GM12878 (cell line): ENCODE data around the gene DYNC2LI1. TPM values are rescaled to one million over a fixed set of nuclear protein-coding genes. Genes with fewer than 3 reads are reported as not detected.

ENCODE experiments used
- ATAC-seq: fragments of 200-7000 bp; cut with Tn5 transposase; 3 replicates; pipeline ENCODE4 v1.9.1; 2020; ENCODE audit warnings: mild to moderate bottlenecking, moderate library complexity
- BruUV-seq: library from RNA; stranded (reverse); fragments of 400-500 nt; replicated peaks from 2 replicates; lab custom pipeline; 2021; lab: Mats Ljungman, UMichigan
- CTCF ChIA-PET: fragments of 300-600 bp; sonication (Branson Sonifier 250); formaldehyde crosslinking; extraction: SDS; loops from one replicate; lab custom pipeline; 2021; ENCODE audit warnings: inconsistent platforms; lab: Yijun Ruan, JAX
- POLR2A ChIA-PET: fragments of 350-600 bp; formaldehyde crosslinking; extraction: SDS; loops from one replicate; lab custom pipeline; 2021; ENCODE audit warnings: inconsistent platforms; lab: Charles Lee
- RAD21 ChIA-PET: fragments of 300-600 bp; sonication (Branson Sonifier 250); formaldehyde crosslinking; loops from one replicate; lab custom pipeline; 2023; ENCODE audit warnings: antibody characterized with exemption; ENCODE audit not compliant: unreplicated experiment; lab: Charles Lee
- SMC1A ChIA-PET: fragments of 300-600 bp; sonication (Branson Sonifier 250); formaldehyde crosslinking; loops from one replicate; lab custom pipeline; 2023; ENCODE audit not compliant: unreplicated experiment, uncharacterized antibody; lab: Charles Lee
- DNase-seq: peaks from one replicate; pipeline ENCODE4 v3.0.0-alpha.2; 2011; ENCODE audit warnings: low read depth, low spot score
- FAIRE-seq: peaks from 3 replicates; lab custom pipeline; 2011; peaks lifted over from hg19 to GRCh38; lab: Jason Lieb, UNC
- H2AFZ ChIP-seq: 2 replicates; pipeline ENCODE4 v1.6.0; 2011; ENCODE audit warnings: low read depth, low read length, control low read depth; ENCODE audit not compliant: control insufficient read depth
- H3K27ac ChIP-seq: 2 replicates; pipeline ENCODE4 v1.5.1; 2011; ENCODE audit warnings: control low read depth; ENCODE audit not compliant: control insufficient read depth, insufficient read depth
- H3K27me3 ChIP-seq, 2 experiments: replicated peaks in 1 of 2; 2 replicates each; pipeline versions ENCODE4 v1.6.0 to v1.6.1; 2011; ENCODE audit warnings: low read length in 1 of 2; ENCODE audit not compliant: control insufficient read depth in 2 of 2, insufficient read depth in 2 of 2
- H3K36me3 ChIP-seq, 2 experiments: 2 replicates each; pipeline ENCODE4 v1.5.1; 2011; ENCODE audit warnings: low read length in 1 of 2; ENCODE audit not compliant: control insufficient read depth in 2 of 2, insufficient read depth in 2 of 2
- H3K4me1 ChIP-seq: 2 replicates; pipeline ENCODE4 v1.6.1; 2011; ENCODE audit warnings: mild to moderate bottlenecking, low read length, moderate library complexity, mixed read lengths; ENCODE audit not compliant: control insufficient read depth, insufficient read depth
- H3K4me2 ChIP-seq: 2 replicates; pipeline ENCODE4 v1.6.0; 2011; ENCODE audit warnings: control low read depth; ENCODE audit not compliant: control insufficient read depth, insufficient read depth
- H3K4me3 ChIP-seq: fragments of 200-600 bp; sonication (generic); 2 replicates; pipeline ENCODE4 v1.5.1; 2016
- H3K79me2 ChIP-seq: 2 replicates; pipeline ENCODE4 v1.6.0; 2011; ENCODE audit warnings: low read length; ENCODE audit not compliant: control insufficient read depth, insufficient read depth
- H3K9ac ChIP-seq: 2 replicates; pipeline ENCODE4 v1.8.0; 2011; ENCODE audit warnings: low read length, control low read depth, mixed read lengths; ENCODE audit not compliant: control insufficient read depth, insufficient read depth
- H3K9me3 ChIP-seq: replicated peaks from 3 replicates; pipeline ENCODE4 v1.5.1; 2011; ENCODE audit warnings: mild to moderate bottlenecking, low read length; ENCODE audit not compliant: control insufficient read depth, insufficient read depth
- H4K20me1 ChIP-seq: 2 replicates; pipeline ENCODE4 v1.6.0; 2011; ENCODE audit not compliant: control insufficient read depth, insufficient read depth
- IKZF2 ChIP-seq, 2 experiments: fragments of 450-650 bp; IDR thresholded peaks; 2 replicates each; pipeline ENCODE4 v1.6.1; 2017; ENCODE audit warnings: mild to moderate bottlenecking in 2 of 2, moderate library complexity in 2 of 2
- TBL1XR1 ChIP-seq: IDR thresholded peaks from 2 replicates; pipeline ENCODE4 v1.6.1; 2012; ENCODE audit warnings: low read depth, low read length, improper control_type of control experiment
- TCF7 ChIP-seq: IDR thresholded peaks from 2 replicates; pipeline ENCODE4 v1.6.1; 2014; ENCODE audit warnings: antibody characterized with exemption, borderline replicate concordance
- YY1 ChIP-seq: IDR thresholded peaks from 2 replicates; pipeline ENCODE4 v1.6.1; 2011; ENCODE audit warnings: low read depth, mild to moderate bottlenecking, low read length
- ZSCAN29 ChIP-seq: fragments of 450-650 bp; IDR thresholded peaks from 2 replicates; pipeline ENCODE4 v1.6.1; 2017; ENCODE audit warnings: mild to moderate bottlenecking, moderate library complexity
- ZZZ3 ChIP-seq: IDR thresholded peaks from 2 replicates; pipeline ENCODE4 v1.6.1; 2011; ENCODE audit warnings: low read depth; ENCODE audit not compliant: control insufficient read depth, insufficient read length
- WGBS: methylation state at CpG from one replicate; pipeline ENCODE4 v1.1.6; 2016; ENCODE audit warnings: low lambda C conversion rate; ENCODE audit not compliant: insufficient replicate concordance, insufficient coverage; ENCODE audit errors: missing lambda C conversion rate; 5-methylcytosine and 5-hydroxymethylcytosine counted together
- in situ Hi-C: fragments of 300-500 bp; cut with MboI; formaldehyde crosslinking; loops from 9 replicates; pipeline ENCODE4 v1.14.3; 2018; ENCODE audit warnings: mixed read lengths
- intact Hi-C: fragments of 100-400 bp; cut with micrococcal nuclease; formaldehyde crosslinking; loops from one replicate; pipeline ENCODE4 v1.14.2; 2022; ENCODE audit not compliant: unreplicated experiment
- polyA plus RNA-seq, 11 experiments: library from polyadenylated mRNA; depleted of rRNA in 4 of 11; unstranded in 6 of 11; stranded (reverse) in 5 of 11; fragments of >200 nt; fragmentation: Nextera tagmentation in 4 of 11; fragmentation: Illumina TruSeq in 1 of 11; extraction: Ambion mirVana in 4 of 11; extraction: Trizol in 1 of 11; gene quantifications; 1 replicate in 1 of 11; 2 replicates in 10 of 11; pipeline versions ENCODE4 v1.2.1 to v1.2.3, GENCODE V29; 2011 to 2016; ENCODE audit warnings: inconsistent platforms in 2 of 11, missing spikeins in 2 of 11, low read depth in 1 of 11
- total RNA-seq, 4 experiments: library from RNA; depleted of rRNA in 3 of 4; stranded (reverse); fragments of >200 nt in 3 of 4; fragmentation: Illumina TruSeq in 1 of 4; extraction: Trizol in 1 of 4; gene quantifications; 2 replicates each; pipeline versions ENCODE4 v1.2.1 to v1.2.3, GENCODE V29; 2013 to 2021
- TF ChIP-seq, protein P1 (sequence below): fragments of 450-650 bp; IDR thresholded peaks from 2 replicates; pipeline ENCODE4 v1.6.1; 2017; ENCODE audit warnings: low read depth, mild to moderate bottlenecking, moderate library complexity
- TF ChIP-seq, protein P2 (sequence below): fragments of 450-650 bp; IDR thresholded peaks from 2 replicates; pipeline ENCODE4 v1.6.1; 2018; ENCODE audit warnings: borderline replicate concordance, mild to moderate bottlenecking; ENCODE audit not compliant: partially characterized antibody
- TF ChIP-seq, protein P3 (sequence below): fragments of 150-350 bp; IDR thresholded peaks from 2 replicates; pipeline ENCODE4 v1.6.1; 2014; ENCODE audit warnings: mild to moderate bottlenecking, low read depth, low read length

The DYNC2LI1 gene
- total and polyA plus RNA-seq, 10 of the 15 experiments (the other 5 are each of a cell fraction or from before 2014, with no cell fraction given) = 9.5 to 27.3 (median 19.3) TPM

DNA sequence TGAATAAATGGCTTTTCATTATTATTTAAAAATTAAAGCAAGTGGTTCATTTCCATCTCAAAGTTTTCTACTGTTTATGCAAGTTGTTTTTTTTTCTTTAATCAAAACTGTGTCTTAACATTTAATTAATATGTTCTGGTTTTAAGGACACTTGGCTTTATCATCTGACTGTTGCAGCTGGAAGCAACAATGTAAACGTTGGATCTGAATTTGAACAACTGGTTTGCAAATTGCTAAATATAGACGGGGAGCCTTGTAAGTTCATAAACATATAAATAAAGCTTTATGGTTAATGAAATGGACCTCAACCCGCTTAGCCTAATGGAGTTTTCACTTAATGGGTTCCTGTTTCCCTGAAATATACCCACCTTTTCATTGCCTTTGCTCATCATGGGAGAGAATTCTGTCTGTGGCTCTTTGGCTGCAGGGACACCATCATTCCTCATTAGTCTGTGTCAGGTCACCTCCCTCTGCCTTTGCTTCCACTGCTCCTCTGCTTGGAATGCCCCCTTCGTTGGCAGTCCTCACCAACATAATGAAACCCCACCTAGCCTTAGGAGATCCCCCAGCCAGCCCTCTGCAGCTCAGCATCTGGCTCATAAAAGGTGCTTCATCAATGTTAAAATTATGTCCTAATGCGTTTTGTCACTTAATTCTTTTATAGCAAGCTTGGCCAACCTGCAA, 44.2 kb upstream of the DYNC2LI1 start:
- intact Hi-C loops = no loop called here
- no peaks in the 10 kb centered on the region for H3K4me1 ChIP-seq

More for the DNA sequence above, 44.2 kb upstream of the DYNC2LI1 start:
- SMC1A ChIA-PET = interaction anchor here (0.6 kb wide), 1 partner anchor 7 kb away, joined by 3 read pairs; no protein-coding TSS in a partner anchor
- POLR2A ChIA-PET = no interaction called here
- no peak for DNase-seq
- WGBS = 25% methylated on average over 5 of the region's 5 CpGs
- no TSS peak for BruUV-seq
- Histone ChIP-seq H3K36me3 (no peaks in the 10 kb centered on the region), H2AFZ (no peak overlapping the region), H3K79me2 (no peaks in the 10 kb centered on the region), H4K20me1 (no peaks in the 10 kb centered on the region), H3K9me3 (no peaks in the 10 kb centered on the region), H3K27me3 (no peaks in the 10 kb centered on the region), H3K27ac (no peak overlapping the region), H3K9ac (no peak overlapping the region), H3K4me3 (no peak overlapping the region), H3K4me2 (no peak overlapping the region)
- RAD21 ChIA-PET = no interaction called here
- CTCF ChIA-PET = no interaction called here
- no peak for FAIRE-seq
- in situ Hi-C loops = no loop called here
- no peak for ATAC-seq
- no peak for TF ChIP-seq TCF7
- TF ChIP-seq, protein P1, sequence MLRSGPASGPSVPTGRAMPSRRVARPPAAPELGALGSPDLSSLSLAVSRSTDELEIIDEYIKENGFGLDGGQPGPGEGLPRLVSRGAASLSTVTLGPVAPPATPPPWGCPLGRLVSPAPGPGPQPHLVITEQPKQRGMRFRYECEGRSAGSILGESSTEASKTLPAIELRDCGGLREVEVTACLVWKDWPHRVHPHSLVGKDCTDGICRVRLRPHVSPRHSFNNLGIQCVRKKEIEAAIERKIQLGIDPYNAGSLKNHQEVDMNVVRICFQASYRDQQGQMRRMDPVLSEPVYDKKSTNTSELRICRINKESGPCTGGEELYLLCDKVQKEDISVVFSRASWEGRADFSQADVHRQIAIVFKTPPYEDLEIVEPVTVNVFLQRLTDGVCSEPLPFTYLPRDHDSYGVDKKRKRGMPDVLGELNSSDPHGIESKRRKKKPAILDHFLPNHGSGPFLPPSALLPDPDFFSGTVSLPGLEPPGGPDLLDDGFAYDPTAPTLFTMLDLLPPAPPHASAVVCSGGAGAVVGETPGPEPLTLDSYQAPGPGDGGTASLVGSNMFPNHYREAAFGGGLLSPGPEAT = no peak
- no peak for TF ChIP-seq IKZF2 (IDR thresholded peaks at IDR 0.05)
- TF ChIP-seq YY1 = no peak
- TF ChIP-seq, protein P2, sequence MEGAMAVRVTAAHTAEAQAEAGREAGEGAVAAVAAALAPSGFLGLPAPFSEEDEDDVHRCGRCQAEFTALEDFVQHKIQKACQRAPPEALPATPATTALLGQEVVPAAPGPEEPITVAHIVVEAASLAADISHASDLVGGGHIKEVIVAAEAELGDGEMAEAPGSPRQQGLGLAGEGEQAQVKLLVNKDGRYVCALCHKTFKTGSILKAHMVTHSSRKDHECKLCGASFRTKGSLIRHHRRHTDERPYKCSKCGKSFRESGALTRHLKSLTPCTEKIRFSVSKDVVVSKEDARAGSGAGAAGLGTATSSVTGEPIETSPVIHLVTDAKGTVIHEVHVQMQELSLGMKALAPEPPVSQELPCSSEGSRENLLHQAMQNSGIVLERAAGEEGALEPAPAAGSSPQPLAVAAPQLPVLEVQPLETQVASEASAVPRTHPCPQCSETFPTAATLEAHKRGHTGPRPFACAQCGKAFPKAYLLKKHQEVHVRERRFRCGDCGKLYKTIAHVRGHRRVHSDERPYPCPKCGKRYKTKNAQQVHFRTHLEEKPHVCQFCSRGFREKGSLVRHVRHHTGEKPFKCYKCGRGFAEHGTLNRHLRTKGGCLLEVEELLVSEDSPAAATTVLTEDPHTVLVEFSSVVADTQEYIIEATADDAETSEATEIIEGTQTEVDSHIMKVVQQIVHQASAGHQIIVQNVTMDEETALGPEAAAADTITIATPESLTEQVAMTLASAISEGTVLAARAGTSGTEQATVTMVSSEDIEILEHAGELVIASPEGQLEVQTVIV = no peak
- TF ChIP-seq ZSCAN29 = no peak
- TF ChIP-seq, protein P3, sequence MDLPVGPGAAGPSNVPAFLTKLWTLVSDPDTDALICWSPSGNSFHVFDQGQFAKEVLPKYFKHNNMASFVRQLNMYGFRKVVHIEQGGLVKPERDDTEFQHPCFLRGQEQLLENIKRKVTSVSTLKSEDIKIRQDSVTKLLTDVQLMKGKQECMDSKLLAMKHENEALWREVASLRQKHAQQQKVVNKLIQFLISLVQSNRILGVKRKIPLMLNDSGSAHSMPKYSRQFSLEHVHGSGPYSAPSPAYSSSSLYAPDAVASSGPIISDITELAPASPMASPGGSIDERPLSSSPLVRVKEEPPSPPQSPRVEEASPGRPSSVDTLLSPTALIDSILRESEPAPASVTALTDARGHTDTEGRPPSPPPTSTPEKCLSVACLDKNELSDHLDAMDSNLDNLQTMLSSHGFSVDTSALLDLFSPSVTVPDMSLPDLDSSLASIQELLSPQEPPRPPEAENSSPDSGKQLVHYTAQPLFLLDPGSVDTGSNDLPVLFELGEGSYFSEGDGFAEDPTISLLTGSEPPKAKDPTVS = no peak
- no peak for TF ChIP-seq TBL1XR1
- TF ChIP-seq ZZZ3 = no peak
